K562 (cell line): ENCODE results near the gene CPLANE2. TPM values are rescaled to one million over a fixed set of nuclear protein-coding genes. Genes with fewer than 3 reads are reported as not detected.
A peak's percentile ranks its signal among the peaks of the same experiment; 100 is the strongest.

ENCODE experiments used
- CAMTA2 ChIP-seq: fragments of 250-450 bp; sonication (Bioruptor Pico); conservative IDR thresholded peaks from 2 replicates; pipeline ENCODE4 v1.5.1; 2022
- FOSL1 ChIP-seq: fragments of 200-800 bp; sonication (Bioruptor generic); conservative IDR thresholded peaks from 2 replicates; pipeline ENCODE4 v1.6.1; 2016; ENCODE audit warnings: missing genetic modification characterization, missing compliant biosample characterization
- FOXJ2 ChIP-seq: fragments of 200-800 bp; sonication (Bioruptor generic); IDR thresholded peaks from 2 replicates; pipeline ENCODE4 v1.6.1; 2016; ENCODE audit warnings: missing genetic modification characterization, missing compliant biosample characterization
- KAT7 ChIP-seq: sonication (generic); formaldehyde crosslinking; IDR thresholded peaks from 2 replicates; pipeline ENCODE4 v1.8.0; 2022; ENCODE audit warnings: missing genetic modification reagents, mild to moderate bottlenecking, borderline replicate concordance
- L3MBTL2 ChIP-seq: fragments of 450-650 bp; IDR thresholded peaks from 2 replicates; pipeline ENCODE4 v1.6.1; 2016; ENCODE audit warnings: mild to moderate bottlenecking, moderate library complexity
- MAFF ChIP-seq: IDR thresholded peaks from 2 replicates; pipeline ENCODE4 v1.6.1; 2012; ENCODE audit warnings: low read length, improper control_type of control experiment
- MCM3 ChIP-seq: fragments of 450-650 bp; IDR thresholded peaks from 2 replicates; pipeline ENCODE4 v1.6.1; 2016
- NR1H2 ChIP-seq: sonication (generic); formaldehyde crosslinking; IDR thresholded peaks from 2 replicates; pipeline ENCODE4 v1.4.0; 2020; ENCODE audit warnings: mild to moderate bottlenecking, missing genetic modification reagents
- PHF8 ChIP-seq: fragments of 200-600 bp; sonication (generic); IDR thresholded peaks from 2 replicates; pipeline ENCODE4 v1.6.1; 2012; ENCODE audit warnings: mixed run types, mild to moderate bottlenecking, inconsistent platforms, low read length, moderate library complexity, borderline replicate concordance
- RCOR1 ChIP-seq, 2 experiments: IDR thresholded peaks; 2 replicates each; pipeline ENCODE4 v1.6.1; 2012; ENCODE audit warnings: low read depth in 2 of 2, low read length in 2 of 2, borderline replicate concordance in 1 of 2, improper control_type of control experiment in 1 of 2
- SMAD1 ChIP-seq: fragments of 150-350 bp; IDR thresholded peaks from 2 replicates; pipeline ENCODE4 v1.6.1; 2014; ENCODE audit warnings: low read length, low read depth; ENCODE audit not compliant: partially characterized antibody
- ZBTB17 ChIP-seq: fragments of 450-650 bp; formaldehyde crosslinking; IDR thresholded peaks from 2 replicates; pipeline ENCODE4 v1.4.0; 2020; ENCODE audit warnings: mild to moderate bottlenecking
- ZNF146 ChIP-seq: IDR thresholded peaks from one replicate; pipeline ENCODE4 v1.6.1; 2018; ENCODE audit warnings: missing compliant biosample characterization; ENCODE audit not compliant: unreplicated experiment
- ZNF165 ChIP-seq: fragments of 250-450 bp; sonication (Bioruptor Pico); IDR thresholded peaks from 2 replicates; pipeline ENCODE4 v1.4.0; 2020; ENCODE audit warnings: borderline replicate concordance
- ZNF184 ChIP-seq: sonication (generic); formaldehyde crosslinking; IDR thresholded peaks from 2 replicates; pipeline ENCODE4 v1.5.0; 2020; ENCODE audit warnings: missing genetic modification reagents
- ZNF354B ChIP-seq: fragments of 250-450 bp; sonication (Bioruptor Pico); IDR thresholded peaks from 2 replicates; pipeline ENCODE4 v1.4.0; 2020
- ZNF41 ChIP-seq: fragments of 250-450 bp; sonication (Bioruptor Pico); conservative IDR thresholded peaks from 2 replicates; pipeline ENCODE4 v1.4.0; 2020; ENCODE audit warnings: mild to moderate bottlenecking
- ZNF551 ChIP-seq: fragments of 250-450 bp; sonication (Bioruptor Pico); IDR thresholded peaks from 2 replicates; pipeline ENCODE4 v1.5.0; 2021; ENCODE audit warnings: mild to moderate bottlenecking, moderate library complexity
- polyA plus RNA-seq, 8 experiments: library from polyadenylated mRNA; depleted of rRNA in 4 of 8; stranded (reverse) in 5 of 8; unstranded in 3 of 8; fragments of >200 nt; fragmentation: Nextera tagmentation in 2 of 8; fragmentation: Illumina TruSeq in 1 of 8; extraction: Ambion mirVana in 2 of 8; extraction: Trizol in 1 of 8; gene quantifications; 2 replicates each; pipeline versions ENCODE4 v1.2.1 to v1.2.3, GENCODE V29; 2011 to 2014; ENCODE audit warnings: inconsistent platforms in 1 of 8, missing spikeins in 1 of 8
- total RNA-seq, 7 experiments: library from RNA; depleted of rRNA in 6 of 7; stranded (reverse); fragments of >200 nt in 6 of 7; fragmentation: Illumina TruSeq in 2 of 7; extraction: Trizol in 2 of 7; gene quantifications; 2 replicates each; pipeline versions ENCODE4 v1.2.1 to v1.2.3, GENCODE V29; 2011 to 2021; ENCODE audit warnings: low replicate concordance in 1 of 7
- TF ChIP-seq, protein P1 (sequence below): fragments of 450-650 bp; formaldehyde crosslinking; IDR thresholded peaks from 2 replicates; pipeline ENCODE4 v1.4.0; 2020; ENCODE audit warnings: mild to moderate bottlenecking, mixed read lengths
- TF ChIP-seq, protein P2 (sequence below): fragments of 250-450 bp; sonication (Bioruptor Pico); IDR thresholded peaks from 2 replicates; pipeline ENCODE4 v1.5.0; 2022; ENCODE audit warnings: mild to moderate bottlenecking
- TF ChIP-seq, protein P3 (sequence below): fragments of 450-650 bp; formaldehyde crosslinking; IDR thresholded peaks from 2 replicates; pipeline ENCODE4 v1.4.0; 2020; ENCODE audit warnings: mild to moderate bottlenecking, moderate library complexity
- TF ChIP-seq, protein P4 (sequence below): fragments of 450-650 bp; IDR thresholded peaks from 2 replicates; pipeline ENCODE4 v1.6.1; 2016; ENCODE audit warnings: borderline replicate concordance

The CPLANE2 gene
- total and polyA plus RNA-seq, 9 of the 15 experiments (the other 6 are each of a cell fraction or from before 2014, with no cell fraction given), result 0.17 to 20.9 (median 8.1) TPM

DNA sequence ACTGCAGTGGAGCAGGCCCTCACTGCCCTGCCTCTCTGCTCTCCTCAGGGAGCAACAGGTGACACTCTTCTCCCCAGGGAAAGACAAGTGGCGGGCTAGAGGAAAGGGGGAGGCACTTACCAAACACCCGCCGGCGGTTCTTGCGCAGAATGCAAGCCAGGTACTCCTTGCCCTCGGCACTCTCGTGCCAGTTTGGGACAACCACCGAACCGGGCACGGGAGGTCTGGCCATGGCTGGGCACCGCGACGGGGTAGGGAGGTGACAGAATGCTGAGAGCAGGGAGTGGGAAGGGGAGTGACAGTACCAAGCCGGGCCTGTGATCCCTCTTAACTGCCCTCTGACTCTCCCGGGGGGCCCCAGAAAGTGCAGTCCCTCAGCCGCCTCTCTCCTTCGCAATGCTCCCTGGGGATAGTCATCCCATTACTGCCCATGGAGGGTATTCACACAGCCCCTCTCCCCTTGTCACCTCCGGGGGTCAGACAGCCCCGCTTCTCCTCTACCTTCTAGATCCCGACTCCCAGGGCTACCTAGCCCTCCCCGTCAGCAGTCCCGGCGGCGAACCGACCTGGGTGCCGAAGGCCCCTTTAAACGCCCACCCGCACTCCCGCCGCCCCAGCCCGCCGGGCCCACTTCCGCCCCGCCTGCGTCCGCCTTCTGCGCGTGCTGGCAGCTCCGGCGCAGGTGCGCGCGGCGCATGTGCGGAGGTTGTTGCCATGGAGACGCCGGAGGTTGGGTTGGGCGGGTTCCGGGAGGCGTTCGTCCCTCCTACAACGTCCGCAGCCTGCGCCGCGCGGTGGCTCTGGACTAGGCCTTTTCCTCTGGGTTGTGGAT is at the start of gene CPLANE2 (continued):
- TF ChIP-seq, protein P1, sequence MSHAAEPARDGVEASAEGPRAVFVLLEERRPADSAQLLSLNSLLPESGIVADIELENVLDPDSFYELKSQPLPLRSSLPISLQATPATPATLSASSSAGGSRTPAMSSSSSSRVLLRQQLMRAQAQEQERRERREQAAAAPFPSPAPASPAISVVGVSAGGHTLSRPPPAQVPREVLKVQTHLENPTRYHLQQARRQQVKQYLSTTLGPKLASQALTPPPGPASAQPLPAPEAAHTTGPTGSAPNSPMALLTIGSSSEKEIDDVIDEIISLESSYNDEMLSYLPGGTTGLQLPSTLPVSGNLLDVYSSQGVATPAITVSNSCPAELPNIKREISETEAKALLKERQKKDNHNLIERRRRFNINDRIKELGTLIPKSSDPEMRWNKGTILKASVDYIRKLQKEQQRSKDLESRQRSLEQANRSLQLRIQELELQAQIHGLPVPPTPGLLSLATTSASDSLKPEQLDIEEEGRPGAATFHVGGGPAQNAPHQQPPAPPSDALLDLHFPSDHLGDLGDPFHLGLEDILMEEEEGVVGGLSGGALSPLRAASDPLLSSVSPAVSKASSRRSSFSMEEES (CRISPR knock-in tag), result no peak
- TF ChIP-seq, protein P2, sequence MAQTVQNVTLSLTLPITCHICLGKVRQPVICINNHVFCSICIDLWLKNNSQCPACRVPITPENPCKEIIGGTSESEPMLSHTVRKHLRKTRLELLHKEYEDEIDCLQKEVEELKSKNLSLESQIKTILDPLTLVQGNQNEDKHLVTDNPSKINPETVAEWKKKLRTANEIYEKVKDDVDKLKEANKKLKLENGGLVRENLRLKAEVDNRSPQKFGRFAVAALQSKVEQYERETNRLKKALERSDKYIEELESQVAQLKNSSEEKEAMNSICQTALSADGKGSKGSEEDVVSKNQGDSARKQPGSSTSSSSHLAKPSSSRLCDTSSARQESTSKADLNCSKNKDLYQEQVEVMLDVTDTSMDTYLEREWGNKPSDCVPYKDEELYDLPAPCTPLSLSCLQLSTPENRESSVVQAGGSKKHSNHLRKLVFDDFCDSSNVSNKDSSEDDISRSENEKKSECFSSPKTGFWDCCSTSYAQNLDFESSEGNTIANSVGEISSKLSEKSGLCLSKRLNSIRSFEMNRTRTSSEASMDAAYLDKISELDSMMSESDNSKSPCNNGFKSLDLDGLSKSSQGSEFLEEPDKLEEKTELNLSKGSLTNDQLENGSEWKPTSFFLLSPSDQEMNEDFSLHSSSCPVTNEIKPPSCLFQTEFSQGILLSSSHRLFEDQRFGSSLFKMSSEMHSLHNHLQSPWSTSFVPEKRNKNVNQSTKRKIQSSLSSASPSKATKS, result no peak
- TF ChIP-seq FOXJ2 (tag) (no peak; the same call in 1 of the 2 replicates), CAMTA2 (CRISPR knock-in tag) (no peak), ZNF354B (CRISPR knock-in tag) (no peak), ZNF184 (CRISPR knock-in tag) (no peak), ZNF551 (CRISPR knock-in tag) (no peak), MAFF (no peak), SMAD1 (peak; percentile 83), ZNF165 (no peak), KAT7 (CRISPR knock-in tag) (no peak), RCOR1 (IDR thresholded peaks at IDR 0.05; ENCODE audit: borderline replicate concordance in 1 of 2, low read depth in 2 of 2, low read length in 2 of 2) (peak; percentile 44 to 78; a peak in 2 of 4 replicates), FOSL1 (no peak), ZNF41 (no peak), MCM3 (no peak), ZNF146 (CRISPR knock-in tag) (no peak), NR1H2 (no peak), PHF8 (peak; percentile 92; the same call in 1 of the 2 replicates), ZBTB17 (CRISPR knock-in tag) (no peak), L3MBTL2 (peak; percentile 79)
- TF ChIP-seq, protein P3, sequence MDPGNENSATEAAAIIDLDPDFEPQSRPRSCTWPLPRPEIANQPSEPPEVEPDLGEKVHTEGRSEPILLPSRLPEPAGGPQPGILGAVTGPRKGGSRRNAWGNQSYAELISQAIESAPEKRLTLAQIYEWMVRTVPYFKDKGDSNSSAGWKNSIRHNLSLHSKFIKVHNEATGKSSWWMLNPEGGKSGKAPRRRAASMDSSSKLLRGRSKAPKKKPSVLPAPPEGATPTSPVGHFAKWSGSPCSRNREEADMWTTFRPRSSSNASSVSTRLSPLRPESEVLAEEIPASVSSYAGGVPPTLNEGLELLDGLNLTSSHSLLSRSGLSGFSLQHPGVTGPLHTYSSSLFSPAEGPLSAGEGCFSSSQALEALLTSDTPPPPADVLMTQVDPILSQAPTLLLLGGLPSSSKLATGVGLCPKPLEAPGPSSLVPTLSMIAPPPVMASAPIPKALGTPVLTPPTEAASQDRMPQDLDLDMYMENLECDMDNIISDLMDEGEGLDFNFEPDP (CRISPR knock-in tag), result no peak
- TF ChIP-seq, protein P4, sequence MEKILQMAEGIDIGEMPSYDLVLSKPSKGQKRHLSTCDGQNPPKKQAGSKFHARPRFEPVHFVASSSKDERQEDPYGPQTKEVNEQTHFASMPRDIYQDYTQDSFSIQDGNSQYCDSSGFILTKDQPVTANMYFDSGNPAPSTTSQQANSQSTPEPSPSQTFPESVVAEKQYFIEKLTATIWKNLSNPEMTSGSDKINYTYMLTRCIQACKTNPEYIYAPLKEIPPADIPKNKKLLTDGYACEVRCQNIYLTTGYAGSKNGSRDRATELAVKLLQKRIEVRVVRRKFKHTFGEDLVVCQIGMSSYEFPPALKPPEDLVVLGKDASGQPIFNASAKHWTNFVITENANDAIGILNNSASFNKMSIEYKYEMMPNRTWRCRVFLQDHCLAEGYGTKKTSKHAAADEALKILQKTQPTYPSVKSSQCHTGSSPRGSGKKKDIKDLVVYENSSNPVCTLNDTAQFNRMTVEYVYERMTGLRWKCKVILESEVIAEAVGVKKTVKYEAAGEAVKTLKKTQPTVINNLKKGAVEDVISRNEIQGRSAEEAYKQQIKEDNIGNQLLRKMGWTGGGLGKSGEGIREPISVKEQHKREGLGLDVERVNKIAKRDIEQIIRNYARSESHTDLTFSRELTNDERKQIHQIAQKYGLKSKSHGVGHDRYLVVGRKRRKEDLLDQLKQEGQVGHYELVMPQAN, result peak; percentile 71; the same call in 1 of the 2 replicates
